ENCODE measurements around the gene KMT5C. TPM values are rescaled to one million over a fixed set of nuclear protein-coding genes. Genes with fewer than 3 reads are reported as not detected.
"Not testable (repeated sequence)": the region's sequence is repeated elsewhere in the genome, so short reads cannot be mapped to it uniquely, and the experiment has no call there.

Gene KMT5C
- total RNA-seq, 2 experiments from 2014 or later, result 17.4 to 18.1 TPM

DNA sequence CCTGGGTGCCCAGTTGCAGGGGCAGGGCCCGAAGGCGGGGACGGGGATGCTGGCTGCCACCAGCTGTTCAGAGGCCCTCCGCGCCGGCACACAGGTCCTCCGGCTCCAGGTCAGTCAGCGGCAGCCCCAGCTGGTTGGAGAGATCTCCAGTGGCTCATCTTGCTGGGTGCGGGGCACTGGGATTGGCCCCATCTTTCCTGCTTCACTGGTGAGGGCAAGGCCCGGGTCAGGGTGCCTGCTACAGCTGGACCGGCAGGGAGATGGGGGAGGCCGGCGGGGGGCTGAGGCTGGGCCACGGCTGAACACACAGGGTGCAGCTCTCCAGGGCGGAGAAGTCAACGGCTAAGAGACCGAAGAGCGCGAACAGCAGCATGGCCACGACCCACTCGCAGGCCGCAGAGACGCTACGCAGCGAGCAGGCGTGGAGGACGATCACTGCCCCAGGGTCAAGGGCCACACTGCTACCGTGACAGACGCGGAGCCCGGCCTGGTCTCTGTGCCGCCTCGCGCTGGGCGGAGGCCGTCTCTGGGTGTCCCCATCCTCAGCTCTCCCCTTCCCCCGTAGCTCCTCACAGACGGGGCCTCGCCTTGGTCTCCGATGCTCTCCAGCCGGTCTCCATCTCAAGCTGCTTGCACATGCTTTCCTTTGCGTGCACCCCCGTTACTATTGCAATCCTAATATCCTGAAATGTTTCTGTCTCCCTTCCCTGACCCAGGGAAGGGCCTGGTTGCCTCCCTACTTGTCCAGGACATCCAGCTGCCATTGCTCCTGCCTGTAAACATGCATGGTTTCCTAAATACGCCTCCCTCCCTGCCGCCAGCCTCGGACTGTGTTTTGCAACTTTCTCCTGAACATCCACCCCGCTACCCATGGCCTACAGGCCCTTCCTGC lies 26.8 kb upstream of the KMT5C start:
- CTCF ChIA-PET, result interaction anchor here (1.3 to 2.1 kb wide), 2 partner anchors 11 to 13 kb away, joined by 3 to 7 read pairs; no protein-coding TSS in a partner anchor

GRCh38 chr19:55314396-55314795 lies 25.3 kb upstream of the KMT5C start:
- CTCF ChIA-PET, result no interaction called here
- POLR2A ChIA-PET, result no interaction called here

More for the DNA sequence above, 26.8 kb upstream of the KMT5C start:
- POLR2A ChIA-PET, result no interaction called here

- ChIA-PET POLR2A (no interaction called here), CTCF (interaction anchor here (1.9 kb wide), 1 partner anchor 14 kb away, joined by 7 read pairs; no protein-coding TSS in a partner anchor)
These were observed 23.6 kb upstream of the KMT5C start for GRCh38 chr19:55315956-55316525.

DNA sequence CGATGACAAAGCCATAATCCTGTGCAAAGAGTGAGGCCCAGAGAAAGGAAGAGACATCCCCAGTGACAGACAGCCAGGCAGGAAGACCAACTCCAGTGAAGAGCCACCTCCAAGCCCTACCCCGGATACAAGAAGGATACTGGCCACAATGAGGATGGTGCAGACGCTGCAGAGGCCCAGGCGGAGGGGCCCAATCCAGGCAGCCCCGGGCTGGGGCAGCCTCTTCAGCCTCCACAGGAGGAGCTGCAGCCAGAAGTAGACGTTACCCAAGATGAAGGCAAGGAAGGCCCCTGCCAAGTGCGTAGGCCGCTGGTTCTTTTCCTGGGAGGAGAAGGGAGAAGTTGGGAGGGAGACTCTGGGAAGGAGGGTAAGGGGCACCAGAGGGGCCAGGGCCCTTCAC lies 23.0 kb upstream of the KMT5C start:
- POLR2A ChIA-PET, result no interaction called here
- CTCF ChIA-PET, result interaction anchor here (1.9 kb wide), 1 partner anchor 15 kb away, joined by 7 read pairs; no protein-coding TSS in a partner anchor

DNA sequence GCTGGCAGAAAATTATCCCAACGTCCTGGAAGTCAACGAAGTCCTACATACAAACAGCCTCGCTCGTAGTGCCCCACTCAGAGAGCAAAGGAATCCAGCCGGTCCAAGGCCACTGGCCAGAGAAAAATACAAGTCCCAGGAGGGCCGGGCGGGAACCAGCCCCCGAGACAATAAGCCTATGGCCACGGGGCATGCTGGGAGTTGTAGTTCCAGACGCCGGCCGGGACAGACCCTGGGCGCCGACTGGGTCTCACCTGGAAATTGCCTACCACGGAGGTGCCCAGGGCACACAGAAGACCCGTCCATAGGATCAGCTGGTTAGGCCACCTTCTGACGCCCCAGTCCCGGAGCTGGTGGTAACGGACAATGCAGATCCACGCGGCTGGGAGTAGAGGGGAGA lies 19.9 kb upstream of the KMT5C start:
- ChIA-PET POLR2A (no interaction called here), CTCF (no interaction called here)

DNA sequence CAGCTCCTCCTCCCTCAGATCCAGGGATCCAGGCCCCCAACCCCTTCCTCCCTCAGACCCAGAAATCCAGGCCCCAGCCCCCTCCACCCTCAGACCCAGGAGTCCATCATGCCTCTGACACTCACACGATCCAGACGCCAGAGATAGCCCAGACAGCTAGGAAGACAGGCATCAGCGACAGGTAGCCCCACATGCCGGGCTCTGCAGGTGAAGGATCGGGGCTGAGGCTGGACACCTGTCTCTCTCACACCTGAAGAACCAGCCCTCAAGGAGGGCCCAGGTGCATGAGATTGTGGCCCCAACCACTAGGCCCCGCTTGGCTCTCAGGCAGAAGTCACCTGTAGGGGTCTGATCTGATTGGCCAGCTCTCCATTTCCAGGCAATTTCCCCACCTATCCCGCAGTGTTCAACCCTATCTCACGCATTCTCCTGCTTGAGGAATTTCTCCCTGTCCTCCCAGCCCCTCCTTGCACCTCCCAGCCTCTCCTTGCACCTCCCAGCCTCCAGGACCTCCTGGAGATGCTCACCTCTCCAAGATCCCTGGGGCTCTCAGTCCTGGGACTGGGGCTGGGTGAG lies 18.7 kb upstream of the KMT5C start:
- CTCF ChIA-PET, result no interaction called here
- POLR2A ChIA-PET, result no interaction called here

DNA sequence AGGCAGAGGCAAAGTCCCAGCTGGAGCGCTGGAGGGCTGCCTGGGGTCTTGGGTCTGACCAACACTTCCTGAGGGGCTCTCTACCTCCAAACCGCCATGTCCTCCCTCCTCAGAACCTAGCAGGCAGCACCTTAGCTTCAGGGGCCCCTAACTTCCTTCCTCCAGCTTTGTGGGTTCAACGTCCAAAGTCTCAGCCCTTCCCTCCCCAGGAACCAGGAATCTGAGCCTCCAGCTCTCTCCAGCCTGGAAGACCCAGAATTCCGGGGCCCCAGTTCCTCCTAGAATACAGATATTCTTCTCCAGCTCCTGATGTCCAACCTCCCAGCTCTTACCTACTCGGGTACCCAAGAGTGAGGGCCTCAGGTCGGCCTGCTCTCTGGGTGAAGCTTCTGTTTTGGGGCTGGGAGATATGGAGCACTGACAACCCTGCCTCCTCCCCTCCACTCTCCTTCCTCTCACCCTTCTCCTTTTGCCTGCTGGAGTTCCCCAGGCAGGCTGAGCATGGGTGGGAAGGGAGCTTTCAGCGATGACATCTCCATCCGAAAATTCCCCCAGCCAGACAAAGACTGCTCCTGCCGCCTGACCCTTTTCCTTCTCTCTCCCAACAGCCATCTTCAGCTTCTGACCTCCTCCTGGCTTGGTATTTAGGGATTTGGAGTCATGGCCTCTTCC lies 18.1 kb upstream of the KMT5C start:
- ChIA-PET POLR2A (no interaction called here), CTCF (no interaction called here)

GRCh38 chr19:55322204-55322885 lies 17.3 kb upstream of the KMT5C start:
- ChIA-PET CTCF (interaction anchor here (0.8 to 1.1 kb wide), 2 partner anchors 96 to 1121 kb away, joined by 3 read pairs; no protein-coding TSS in a partner anchor), POLR2A (no interaction called here)

GRCh38 chr19:55324662-55325061 lies 15.0 kb upstream of the KMT5C start:
- CTCF ChIA-PET, result interaction anchor here (0.9 kb wide), 1 partner anchor 14 kb away, joined by 3 read pairs; no protein-coding TSS in a partner anchor
- POLR2A ChIA-PET, result no interaction called here

GRCh38 chr19:55325172-55325571 lies 14.5 kb upstream of the KMT5C start, which contains the start of gene TMEM150B:
TSS of gene TMEM150B (minus strand) at chr19:55325341. CDS start at chr19:55321036, 4,305 bp downstream.
- CTCF ChIA-PET, result no interaction called here
- POLR2A ChIA-PET, result no interaction called here

GRCh38 chr19:55328774-55329318 lies 10.8 kb upstream of the KMT5C start:
- CTCF ChIA-PET, POLR2A ChIA-PET: not testable (repeated sequence)

DNA sequence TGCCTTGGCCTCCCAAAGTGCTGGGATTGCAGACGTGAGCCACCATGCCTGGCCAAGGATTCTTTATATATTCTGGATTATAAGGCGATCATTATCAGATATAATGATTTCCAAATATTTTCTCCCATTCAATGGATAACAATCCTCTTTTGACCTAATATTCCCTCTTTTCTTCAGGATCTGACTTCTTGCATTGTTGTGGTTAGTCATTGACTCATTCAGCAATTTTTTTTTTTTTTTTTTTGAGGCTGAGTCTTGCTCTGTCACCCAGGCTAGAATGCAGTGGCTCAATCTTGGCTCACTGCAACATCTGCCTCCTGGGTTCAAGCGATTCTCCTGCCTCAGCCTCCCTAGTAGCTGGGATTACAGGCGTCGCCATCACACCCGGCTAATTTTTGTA lies 9.9 kb upstream of the KMT5C start:
- POLR2A ChIA-PET, CTCF ChIA-PET: not testable (repeated sequence)

DNA sequence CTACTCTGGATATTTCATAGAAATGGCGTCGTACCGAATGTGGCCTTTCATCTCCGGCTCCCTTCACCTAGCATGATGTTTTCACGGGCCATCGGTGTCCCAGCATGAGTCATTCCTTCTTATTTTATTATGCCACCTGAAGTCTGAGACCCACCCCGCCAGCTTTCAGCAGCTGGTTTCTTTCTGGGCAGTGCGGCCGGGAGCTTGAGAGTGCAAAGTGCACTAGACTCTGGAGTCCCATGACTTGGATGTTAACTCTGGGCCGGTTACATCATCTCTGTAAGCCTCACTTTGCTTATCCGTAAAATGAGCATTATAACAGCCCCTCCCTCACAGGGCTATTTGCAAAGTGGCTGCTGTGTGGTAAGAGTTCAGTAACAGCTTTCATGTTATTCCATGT lies 5.8 kb upstream of the KMT5C start:
- ChIA-PET CTCF (no interaction called here), POLR2A (no interaction called here)

DNA sequence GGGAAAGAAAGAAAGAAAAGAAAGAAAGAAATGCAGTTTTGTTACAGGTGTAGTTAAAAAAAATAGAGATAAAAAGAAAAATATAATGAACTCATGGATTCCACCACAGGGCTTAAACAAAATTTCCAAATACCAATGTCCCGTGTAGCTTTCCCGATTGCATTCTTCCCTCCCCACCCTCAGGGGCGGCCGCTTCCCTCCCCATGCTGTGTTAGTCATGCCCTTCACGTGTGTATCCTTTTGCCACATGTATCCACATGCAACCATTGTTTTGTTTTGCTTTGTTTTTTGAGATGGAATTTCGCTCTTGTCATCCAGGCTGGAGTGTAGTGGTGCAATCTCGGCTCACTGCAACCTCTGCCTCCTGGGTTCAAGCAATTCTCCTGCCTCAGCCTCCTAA lies 3.6 kb upstream of the KMT5C start:
- ChIA-PET POLR2A (no interaction called here), CTCF (interaction anchor here (1.5 kb wide), 1 partner anchor 35 kb away, joined by 3 read pairs; no protein-coding TSS in a partner anchor)

- POLR2A ChIA-PET, result interaction anchor here (0.5 to 2.1 kb wide), 8 partner anchors 38 to 278 kb away, joined by 3 to 18 read pairs (median 6); partner anchors contain the start of genes PPP6R1, TMEM238 and UBE2S
- CTCF ChIA-PET, result interaction anchor here (1.0 to 2.0 kb wide), 5 partner anchors 9 to 86 kb away, joined by 3 to 16 read pairs (median 3); no protein-coding TSS in a partner anchor
These were observed 460 bp downstream of the KMT5C start for GRCh38 chr19:55339889-55340783.

GRCh38 chr19:55340784-55341147 lies 1.1 kb downstream of the KMT5C start:
- ChIA-PET POLR2A (no interaction called here), CTCF (no interaction called here)

DNA sequence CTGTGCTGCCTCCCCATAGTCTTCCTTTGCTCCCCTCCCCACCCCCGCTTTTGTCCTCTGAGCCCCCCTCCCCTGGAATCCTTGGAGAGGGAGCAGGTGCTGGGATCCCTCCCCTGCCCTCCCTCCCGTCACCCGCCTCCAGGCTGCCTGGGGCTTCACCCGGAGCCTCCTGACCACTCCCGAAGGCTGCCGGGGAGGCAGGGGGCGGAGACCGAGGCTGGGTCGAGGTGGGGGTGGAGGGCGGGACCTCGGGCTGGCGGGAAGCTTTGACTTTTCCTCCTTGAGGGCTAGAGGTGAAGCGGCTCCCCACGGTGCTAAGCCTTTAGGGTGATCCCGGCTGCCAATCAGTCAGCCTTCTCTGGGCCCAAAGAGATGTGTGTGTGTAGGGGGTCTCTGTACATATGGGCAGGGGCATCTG lies 1.5 kb downstream of the KMT5C start:
- CTCF ChIA-PET, result no interaction called here
- POLR2A ChIA-PET, result no interaction called here
